HG03354 (cell line): ENCODE measurements around the gene CEP350.
A peak's percentile ranks its signal among the peaks of the same experiment; 100 is the strongest.
"Not testable (repeated sequence)": the region's sequence is repeated elsewhere in the genome, so short reads cannot be mapped to it uniquely, and the experiment has no call there.

Experiments used
- ATAC-seq: cut with Tn5 transposase; IDR thresholded peaks from one replicate; pipeline ENCODE4 v1.9.1; 2021; ENCODE audit warnings: mild to moderate bottlenecking; ENCODE audit not compliant: unreplicated experiment, poor library complexity, severe bottlenecking

Gene CEP350

DNA sequence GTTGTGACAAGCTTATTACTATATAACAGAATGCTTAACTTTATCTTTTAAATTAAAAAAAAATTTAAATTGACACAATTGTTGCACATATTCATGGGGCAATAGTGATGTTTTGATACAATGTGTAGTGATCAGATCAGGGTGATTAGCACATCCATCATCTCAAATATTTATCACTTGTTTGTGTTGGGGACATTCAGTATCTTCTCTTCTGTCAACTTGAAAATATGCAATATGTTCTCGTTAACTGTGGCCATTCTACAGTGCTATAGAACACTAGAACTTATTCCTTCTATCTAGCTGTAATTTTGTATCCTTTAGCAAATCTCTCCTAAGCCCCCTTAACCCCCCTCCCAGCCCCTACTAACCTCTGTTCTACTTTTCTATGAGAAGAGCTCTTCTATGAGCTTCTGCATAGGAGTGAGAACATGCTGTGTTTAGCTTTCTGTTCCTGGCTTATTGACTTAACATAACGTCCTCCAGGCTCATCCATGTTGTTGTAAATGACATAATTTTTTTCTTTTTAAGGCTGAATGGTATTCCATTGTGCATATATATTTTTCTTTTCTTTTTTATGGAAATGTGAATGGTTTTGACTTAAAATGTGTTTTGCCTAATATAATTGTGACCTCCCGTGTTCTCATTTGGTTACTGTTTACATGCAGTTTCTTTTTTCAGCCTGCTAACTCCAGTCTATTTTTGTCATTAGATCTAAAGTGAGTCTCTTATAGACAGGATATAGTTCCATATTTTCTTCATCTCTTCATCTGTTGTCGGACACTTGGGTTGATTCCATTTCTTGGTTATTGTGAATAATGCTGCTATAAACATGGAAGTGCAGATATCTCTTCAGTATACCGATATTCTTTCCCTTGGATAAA, 23.8 kb downstream of the CEP350 start:
- no peak for ATAC-seq

DNA sequence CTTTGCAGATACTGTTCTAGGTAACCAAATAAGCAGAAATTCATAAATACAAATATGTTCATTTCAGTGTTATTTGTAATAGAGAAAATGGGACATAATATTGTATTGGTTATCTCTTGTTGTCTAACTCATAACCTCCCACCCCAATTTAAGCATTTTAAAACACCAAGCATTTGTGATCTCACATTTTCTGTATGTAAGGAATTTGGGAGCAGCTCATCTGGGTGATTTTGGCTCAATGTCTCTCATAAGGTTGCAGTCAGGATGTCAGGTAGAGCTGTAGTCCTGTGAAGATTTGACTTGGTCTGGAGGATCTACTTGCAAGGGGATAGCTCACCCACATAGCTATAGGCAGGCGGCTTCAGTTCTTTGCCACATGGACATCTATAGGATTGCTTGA, 29.5 kb downstream of the CEP350 start:
- no peak for ATAC-seq

DNA sequence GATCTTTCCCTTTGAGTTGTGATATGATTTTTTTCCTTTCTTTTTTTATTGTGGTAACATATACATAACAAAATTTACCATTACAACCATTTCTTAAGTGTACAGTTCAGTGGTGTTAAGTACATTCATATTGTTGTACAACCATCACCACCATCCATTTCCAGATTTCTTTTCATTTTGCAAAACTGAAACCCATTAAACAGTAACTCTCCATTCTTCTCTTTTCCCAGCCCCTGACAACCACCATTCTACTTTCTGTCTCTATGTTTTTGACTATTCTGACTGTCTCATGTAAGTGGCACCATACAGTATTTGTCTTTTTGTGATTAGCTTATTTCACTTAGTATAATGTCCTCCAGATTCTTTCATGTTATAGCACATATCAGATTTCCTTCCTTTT, 30.3 kb downstream of the CEP350 start:
- no peak for ATAC-seq

DNA sequence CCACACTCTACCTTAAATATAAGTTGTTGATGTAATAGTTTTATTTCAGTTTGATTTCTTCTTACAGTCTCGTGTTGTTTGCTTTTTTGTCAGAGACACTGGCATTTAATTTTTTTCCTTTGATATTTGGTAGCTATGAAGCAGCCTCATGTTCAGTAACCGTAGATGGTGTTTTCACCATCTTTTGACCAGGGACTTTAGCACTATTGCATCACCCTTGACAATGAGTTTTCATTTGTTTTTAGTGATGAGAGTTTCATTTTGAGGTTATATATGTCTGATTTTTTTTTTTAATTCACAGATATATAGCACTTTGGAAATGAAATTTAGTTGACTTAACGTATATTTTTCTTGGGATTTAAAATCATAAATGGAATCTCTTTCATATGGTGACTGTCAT, 36.2 kb downstream of the CEP350 start:
- no peak for ATAC-seq

DNA sequence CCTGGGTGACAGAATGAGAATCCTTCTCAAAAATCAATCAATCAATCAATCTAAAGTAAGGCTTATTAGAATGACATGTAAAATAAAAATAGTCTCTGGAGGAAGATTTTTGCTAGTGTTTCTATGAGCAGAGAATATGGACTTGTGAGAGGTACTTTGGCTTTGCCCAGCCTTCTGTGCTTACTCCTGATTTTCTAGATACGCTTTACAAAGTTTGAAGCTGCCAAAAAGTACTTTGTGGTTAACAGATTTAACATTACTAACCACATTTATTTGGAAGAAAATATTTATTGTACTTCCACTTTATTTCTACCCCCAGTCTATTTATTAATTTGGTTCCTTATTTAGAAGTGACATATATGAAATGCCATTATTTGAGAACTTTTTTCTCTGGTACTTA, 41.0 kb downstream of the CEP350 start:
- no peak for ATAC-seq

DNA sequence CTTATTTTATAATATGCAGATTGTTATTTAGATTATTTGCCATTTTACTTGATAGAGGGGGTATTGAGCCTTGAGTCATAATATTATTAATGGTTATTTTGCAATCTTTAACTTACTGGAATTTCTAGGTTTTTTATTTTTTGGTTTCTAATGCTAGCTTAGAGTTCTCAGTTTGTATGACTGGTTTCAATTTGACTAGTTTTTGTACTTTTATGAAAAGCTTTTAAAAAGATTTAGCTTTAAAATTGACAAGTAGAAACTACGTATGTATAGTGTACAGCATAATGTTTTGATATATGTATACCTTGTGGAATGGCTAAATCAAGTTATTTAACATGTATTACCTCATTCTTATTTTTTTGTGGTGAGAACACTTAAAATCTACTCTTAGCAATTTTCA, 41.5 kb downstream of the CEP350 start:
- ATAC-seq, result peak; percentile 56

DNA sequence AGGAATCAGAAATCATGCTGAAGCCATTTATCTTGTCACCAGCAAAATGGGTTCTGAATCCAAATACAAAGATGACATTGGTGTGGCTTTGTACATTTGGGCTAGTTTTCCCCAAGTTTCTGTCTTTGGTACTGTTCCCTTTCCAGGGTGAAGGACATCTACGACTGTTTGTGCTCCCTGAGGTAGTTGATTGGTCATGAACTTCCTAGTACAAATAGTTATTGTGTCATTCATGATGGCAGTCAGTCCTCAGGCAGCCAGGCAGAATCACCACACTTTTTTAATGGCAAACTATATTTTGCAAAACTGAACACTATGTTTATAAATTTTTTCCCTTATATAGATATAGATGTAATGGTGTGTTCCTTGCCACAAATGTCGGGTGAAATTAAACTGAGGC, 46.0 kb downstream of the CEP350 start:
- ATAC-seq, result no peak

DNA sequence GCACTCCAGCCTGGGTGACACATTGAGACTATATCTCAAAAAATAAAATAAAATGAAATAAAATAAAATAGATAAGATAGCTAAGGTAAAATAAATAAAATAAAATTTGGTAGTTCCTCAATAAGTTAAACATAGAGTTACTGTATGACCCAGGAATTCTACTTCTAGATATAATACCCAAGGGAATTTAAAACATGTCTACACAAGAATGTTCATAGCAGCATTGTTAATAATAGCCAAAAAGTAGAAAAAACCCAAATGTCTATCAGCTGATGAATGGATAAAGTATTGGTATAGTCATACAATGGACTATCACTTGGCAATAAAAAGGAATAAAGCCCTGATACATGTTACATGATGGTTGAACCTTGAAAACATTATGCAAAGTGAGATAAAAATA, 47.8 kb downstream of the CEP350 start:
- no peak for ATAC-seq

DNA sequence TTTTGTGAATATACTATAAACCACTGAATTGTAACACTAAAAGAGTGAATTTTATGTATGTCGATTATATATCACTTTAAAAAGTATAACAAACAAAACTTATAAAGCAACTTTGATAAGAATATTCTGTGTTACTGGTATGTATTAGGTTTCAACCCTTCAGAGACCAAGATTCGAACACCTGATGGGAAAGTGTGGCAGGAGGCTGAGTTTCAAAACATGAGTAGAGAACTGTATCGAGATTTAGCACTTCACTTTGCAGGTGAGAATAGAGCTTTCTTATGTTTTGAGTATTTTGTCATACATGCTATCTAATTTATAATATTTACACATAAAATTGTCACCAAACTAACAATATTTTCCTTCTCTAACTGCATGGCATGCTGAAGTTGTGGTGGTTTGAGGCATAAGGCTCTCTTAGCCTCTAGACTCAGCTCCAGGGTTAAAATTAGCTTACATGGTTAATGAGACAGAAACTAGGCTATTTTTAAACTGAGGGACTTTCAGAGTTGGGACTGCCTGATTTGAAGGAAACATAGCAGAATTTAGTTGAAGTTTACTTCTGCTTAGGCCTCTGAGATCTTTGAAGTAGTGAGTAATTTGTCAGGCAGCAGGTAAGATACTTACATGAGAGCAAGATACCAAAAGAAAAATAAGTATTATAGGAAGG, 48.6 kb downstream of the CEP350 start:
- ATAC-seq, result peak; percentile 87

DNA sequence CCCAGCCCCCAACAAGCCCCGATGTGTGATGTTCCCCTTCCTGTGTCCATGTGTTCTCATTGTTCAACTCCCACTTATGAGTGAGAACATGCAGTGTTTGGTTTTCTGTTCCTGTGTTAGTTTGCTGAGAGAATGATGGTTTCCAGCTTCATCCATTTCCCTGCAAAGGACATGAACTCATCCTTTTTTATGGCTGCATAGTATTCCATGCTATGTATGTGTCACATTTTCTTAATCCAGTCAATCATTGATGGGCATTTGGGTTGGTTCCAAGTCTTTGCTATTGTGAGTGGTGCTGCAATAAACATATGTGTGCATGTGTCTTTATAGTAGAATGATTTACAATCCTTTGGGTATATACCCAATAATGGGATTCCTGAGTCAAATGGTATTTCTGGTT, 52.2 kb downstream of the CEP350 start:
- ATAC-seq, result not testable (repeated sequence)

DNA sequence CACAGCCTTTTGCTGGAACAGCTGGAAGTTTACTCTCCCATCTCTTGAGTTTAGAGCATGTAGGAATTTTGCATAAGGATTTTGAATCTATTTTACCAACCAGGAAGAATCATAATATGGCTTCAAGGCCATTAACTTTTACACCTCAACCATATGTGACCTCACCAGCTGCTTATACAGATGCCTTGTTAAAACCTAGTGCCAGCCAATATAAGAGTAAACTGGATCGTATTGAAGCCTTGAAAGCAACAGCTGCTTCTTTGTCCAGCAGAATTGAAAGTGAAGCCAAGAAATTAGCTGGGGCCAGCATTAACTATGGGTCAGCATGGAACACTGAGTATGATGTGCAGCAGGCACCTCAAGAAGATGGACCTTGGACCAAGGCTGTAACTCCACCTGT, 65.4 kb downstream of the CEP350 start:
- ATAC-seq, result no peak

DNA sequence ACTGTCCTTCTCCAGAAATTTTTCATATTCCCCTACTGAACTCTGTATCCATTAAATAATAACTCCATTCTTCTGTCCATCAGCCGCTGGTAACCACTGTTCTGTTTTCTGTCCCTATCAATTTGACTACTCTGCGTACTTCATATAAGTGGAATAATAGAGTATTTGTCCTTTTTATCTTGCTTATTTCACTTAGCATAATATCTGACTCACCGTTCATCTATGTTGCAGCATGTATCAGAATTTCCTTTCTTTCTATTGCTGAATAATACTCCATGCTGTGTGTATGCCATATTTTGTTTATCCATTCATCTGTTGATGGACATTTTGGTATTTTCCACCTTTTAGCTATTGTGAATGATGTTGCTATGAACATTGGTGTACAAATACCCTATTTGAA, 71.9 kb downstream of the CEP350 start:
- no peak for ATAC-seq

DNA sequence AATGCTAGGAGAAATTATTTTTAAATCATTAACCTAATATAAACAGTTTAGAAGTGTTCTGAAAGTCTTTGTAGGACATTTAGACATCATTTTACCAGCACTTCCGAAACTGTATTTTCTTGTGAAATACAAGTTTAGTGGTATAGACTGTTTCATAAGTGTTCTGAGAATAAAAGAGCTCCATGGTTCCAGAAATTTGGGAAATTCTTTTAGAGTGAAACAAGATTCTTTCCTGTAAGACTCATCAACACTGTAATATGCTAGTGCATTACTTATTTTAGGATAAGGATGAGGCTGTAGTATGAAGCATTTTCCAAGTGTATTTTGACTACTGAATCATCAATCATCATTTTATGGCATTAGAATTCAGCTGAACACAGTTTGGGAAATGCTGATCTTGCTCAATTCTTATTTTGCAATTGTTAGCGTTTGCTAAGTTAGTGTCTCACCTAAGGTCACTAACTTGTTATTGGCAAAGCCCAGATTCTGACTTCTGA, 73.4 kb downstream of the CEP350 start:
- ATAC-seq, result no peak

DNA sequence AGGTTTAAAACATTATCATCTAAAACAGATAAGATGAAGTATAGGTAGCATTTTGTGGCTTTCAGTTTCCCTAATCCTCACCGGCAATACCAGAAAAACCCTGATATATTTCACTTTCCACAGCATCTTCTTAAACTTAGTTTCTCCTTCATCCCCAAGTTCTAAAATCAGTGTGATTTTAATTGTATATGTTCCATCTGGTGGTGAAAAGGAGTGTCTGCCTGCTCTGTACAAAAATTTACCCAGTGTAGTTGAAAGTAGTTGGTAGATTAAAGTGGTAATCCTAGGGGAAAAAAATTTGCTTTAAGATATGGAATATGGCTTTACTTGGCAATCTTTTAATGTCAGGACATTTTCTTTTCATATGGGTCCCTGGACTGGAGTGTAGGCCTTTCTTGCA, 74.3 kb downstream of the CEP350 start:
- ATAC-seq, result no peak

DNA sequence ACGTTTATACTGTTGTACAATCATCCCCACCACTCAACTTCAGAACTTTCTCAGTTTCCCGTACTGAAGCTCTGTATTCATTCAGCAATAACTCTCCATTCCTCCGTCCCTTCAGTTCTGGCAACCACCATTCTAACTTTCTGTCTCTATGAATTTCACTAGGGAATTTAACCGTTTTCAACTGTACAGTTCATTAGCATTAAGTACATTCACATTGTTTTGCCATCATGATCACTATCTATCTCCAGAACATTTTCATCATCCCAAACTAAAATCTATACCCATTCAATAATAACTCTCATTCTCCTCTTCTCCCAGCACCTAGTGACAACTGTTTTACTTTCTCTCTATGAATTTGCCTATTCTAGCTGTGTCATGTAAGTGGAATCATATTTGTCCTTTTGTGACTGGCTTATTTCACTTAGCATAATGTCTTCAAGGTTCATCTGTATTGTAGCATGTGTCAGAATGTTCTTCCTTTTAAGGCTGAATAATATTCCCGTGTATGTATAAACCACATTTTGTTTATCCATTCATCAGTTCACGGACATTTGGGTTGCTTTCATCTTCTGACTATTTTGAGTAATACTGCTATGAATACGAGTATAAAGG, 75.0 kb downstream of the CEP350 start:
- ATAC-seq, result no peak

DNA sequence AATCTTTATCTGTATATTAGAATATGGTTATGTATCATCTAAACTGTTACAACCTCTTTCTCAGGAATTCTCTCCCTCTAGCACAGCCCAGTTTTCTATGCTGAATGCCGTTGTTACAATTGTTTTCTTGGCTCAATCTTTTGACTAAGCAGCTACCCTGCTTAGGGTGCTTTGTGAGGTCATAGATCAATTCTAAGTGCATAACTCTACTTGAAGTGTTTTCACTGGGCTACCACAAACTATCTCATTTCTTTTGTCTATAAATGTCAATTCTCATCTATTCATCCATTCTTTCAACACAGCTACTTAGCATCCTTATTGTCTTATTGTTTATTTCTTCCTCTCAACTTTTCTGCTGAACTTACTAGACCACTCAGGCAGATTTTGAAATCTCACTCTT, 77.1 kb downstream of the CEP350 start:
- ATAC-seq, result no peak

DNA sequence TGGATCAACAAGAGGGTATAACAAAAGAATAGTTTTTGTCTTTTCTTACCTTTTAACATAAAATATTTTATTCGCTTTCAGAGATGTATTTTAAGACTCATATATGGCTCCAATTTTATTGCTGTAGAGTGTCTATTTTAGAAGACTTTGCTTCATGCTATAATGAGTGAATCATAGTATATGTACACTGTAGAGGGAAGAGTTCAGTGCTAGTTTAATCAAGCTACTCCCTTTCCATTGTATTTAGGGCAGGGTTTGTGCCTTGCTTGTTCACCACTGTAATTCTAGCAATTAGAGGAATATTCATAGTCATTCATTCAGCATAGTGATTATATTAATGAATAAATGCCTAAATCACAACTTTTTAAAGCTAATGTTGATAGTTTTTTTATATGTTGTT, 78.8 kb downstream of the CEP350 start:
- ATAC-seq, result no peak

DNA sequence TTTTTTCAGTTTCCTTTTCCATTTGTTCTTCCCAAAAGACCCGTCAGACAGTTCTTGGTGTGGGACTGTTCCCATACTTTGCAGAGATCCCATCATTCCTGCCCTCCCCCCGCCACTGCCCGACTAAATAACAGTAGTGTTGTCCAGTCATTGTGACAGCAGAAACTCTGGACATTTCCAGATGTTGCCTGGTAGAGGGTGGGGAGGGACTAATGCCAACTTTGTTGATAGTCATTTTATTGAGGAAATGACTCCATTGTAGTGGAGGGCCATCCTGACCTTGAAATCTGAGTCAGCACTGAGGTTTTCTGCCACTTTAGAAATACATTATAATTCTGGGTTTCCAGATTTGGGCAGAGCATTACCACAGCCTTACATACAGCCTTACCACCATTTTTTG, 85.4 kb downstream of the CEP350 start:
- ATAC-seq, result no peak

DNA sequence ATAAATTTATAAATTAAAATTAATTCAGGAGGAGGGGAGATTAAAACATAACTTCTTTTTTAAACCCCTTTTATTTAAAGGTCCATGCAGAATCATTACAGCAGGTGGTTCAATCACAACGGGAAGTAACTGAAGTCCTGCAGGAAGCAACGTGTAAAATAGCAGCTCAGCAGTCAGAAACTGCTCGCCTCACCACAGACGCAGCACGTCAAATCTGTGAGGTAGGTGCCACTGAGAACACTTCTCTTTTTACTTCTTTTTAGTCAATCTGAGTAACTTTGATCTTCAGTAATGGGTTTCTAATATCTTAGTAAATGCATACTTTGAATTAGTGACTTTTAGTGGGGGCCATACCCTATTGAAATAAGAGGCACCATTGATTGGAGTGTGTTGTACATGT, 87.0 kb downstream of the CEP350 start:
- no peak for ATAC-seq

DNA sequence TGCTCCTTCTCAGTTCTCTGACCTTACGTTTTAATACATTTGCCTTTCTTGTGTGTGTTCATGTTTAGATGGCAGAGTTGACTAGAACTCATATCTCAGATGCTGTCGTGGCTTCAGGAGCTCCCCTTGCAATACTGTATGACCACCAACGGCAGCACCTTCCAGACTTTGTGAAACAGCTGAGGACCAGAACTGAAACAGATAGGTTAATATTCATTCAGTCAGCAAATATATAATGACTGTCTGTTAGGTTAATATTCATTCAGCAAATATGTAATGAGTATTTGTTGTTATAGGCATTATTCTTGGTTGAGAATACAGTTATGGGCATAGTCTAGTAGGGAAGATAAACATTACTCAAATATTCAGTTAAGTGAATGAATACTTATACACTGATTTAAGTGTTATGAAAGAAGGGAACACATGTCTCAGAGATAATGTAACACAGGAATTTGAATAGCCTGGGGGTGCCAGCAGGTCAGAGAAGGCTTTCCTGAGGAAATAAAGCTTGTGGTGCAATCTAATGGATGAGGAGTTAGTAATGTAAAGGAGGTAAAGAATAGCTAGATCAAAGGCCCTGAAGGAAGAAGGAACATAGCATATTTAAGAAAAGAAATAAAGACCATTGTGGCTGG, 88.5 kb downstream of the CEP350 start:
- ATAC-seq, result no peak
